ENCODE measurements around the gene NLGN1. TPM values are rescaled to one million over a fixed set of nuclear protein-coding genes. Genes with fewer than 3 reads are reported as not detected.

The NLGN1 gene
- total and polyA plus RNA-seq, 4 experiments from 2014 or later, result not detected

- no peaks in the 10 kb centered on the region for H3K27me3 Mint-ChIP-seq
- ChIA-PET POLR2A (ENCODE audit: partially characterized antibody) (no interaction called here), CTCF (ENCODE audit: partially characterized antibody) (no interaction called here)
- H3K4me3 ChIP-seq (ENCODE audit: low read length in 2 of 2), result no peak overlapping the region
- H3K36me3 Mint-ChIP-seq, result no peaks in the 10 kb centered on the region
- H3K4me1 Mint-ChIP-seq, result no peaks in the 10 kb centered on the region
- H3K36me3 ChIP-seq (ENCODE audit: insufficient read depth, low read length), result no peaks in the 10 kb centered on the region
- H3K27ac ChIP-seq (ENCODE audit: low read depth, low read length), result no peak overlapping the region
- no peaks in the 10 kb centered on the region for H3K9me3 ChIP-seq (ENCODE audit: control insufficient read depth in 1 of 2, low read length in 2 of 2)
- no peak overlapping the region for H3K27ac Mint-ChIP-seq
- DNase-seq, result no peak
- peaks cover 0 to 4% (median 0%) of the 10 kb centered on the region in 8 donors for H3K9me3 Mint-ChIP-seq
- H3K27me3 ChIP-seq (ENCODE audit: insufficient read depth, low read length), result no peaks in the 10 kb centered on the region
- no peaks in the 10 kb centered on the region for H3K4me1 ChIP-seq (ENCODE audit: insufficient read depth, low read length)
- intact Hi-C loops (cut with micrococcal nuclease), result no loop called here
- H3K4me3 Mint-ChIP-seq, result no peak overlapping the region
These were observed 522.8 kb downstream of the NLGN1 start for GRCh38 chr3:173920386-173920785.

- H3K27me3 ChIP-seq (ENCODE audit: insufficient read depth, low read length), result no peaks in the 10 kb centered on the region
- H3K27ac ChIP-seq (ENCODE audit: low read depth, low read length), result no peak overlapping the region
- Mint-ChIP-seq H3K27ac (no peak overlapping the region), H3K36me3 (no peaks in the 10 kb centered on the region), H3K9me3 (peaks cover 0 to 4% (median 0%) of the 10 kb centered on the region in 8 donors), H3K27me3 (no peaks in the 10 kb centered on the region), H3K4me1 (no peaks in the 10 kb centered on the region), H3K4me3 (no peak overlapping the region)
- H3K9me3 ChIP-seq (ENCODE audit: control insufficient read depth in 1 of 2, low read length in 2 of 2), result no peaks in the 10 kb centered on the region
- DNase-seq, result no peak
- no peaks in the 10 kb centered on the region for H3K36me3 ChIP-seq (ENCODE audit: insufficient read depth, low read length)
- ChIA-PET POLR2A (ENCODE audit: partially characterized antibody) (no interaction called here), CTCF (ENCODE audit: partially characterized antibody) (no interaction called here)
- intact Hi-C loops (cut with micrococcal nuclease), result no loop called here
- no peaks in the 10 kb centered on the region for H3K4me1 ChIP-seq (ENCODE audit: insufficient read depth, low read length)
- no peak overlapping the region for H3K4me3 ChIP-seq (ENCODE audit: low read length in 2 of 2)
These were observed 524.2 kb downstream of the NLGN1 start for GRCh38 chr3:173921732-173922131.

DNA sequence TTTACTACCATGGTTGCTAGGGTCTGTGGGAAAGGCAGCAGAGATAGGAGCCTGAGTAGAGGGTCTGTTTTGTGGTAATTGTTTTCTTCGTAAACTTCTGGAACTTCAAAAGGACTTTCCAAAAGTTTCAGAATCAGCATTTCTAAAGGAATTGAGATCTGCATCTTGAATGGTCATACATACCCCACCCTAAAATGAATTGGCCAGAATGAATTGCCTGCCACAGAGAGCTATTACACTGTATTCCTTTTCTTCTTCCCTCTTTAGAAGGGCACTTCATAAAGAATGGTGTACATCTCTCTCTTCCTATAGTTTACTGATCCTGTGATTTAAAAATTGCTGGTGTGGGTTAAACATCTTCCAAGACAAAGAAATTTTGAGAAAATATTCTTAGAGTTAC lies 525.7 kb downstream of the NLGN1 start:
- POLR2A ChIA-PET (ENCODE audit: partially characterized antibody), result no interaction called here
- DNase-seq, result no peak
- H3K36me3 ChIP-seq (ENCODE audit: insufficient read depth, low read length), result no peaks in the 10 kb centered on the region
- H3K27me3 ChIP-seq (ENCODE audit: insufficient read depth, low read length), result no peaks in the 10 kb centered on the region
- intact Hi-C loops (cut with micrococcal nuclease), result no loop called here
- Mint-ChIP-seq H3K27ac (no peak overlapping the region), H3K9me3 (peaks cover 0 to 3% (median 0%) of the 10 kb centered on the region in 8 donors), H3K4me1 (no peaks in the 10 kb centered on the region), H3K27me3 (no peaks in the 10 kb centered on the region), H3K36me3 (no peaks in the 10 kb centered on the region), H3K4me3 (no peak overlapping the region)
- H3K4me1 ChIP-seq (ENCODE audit: insufficient read depth, low read length), result no peaks in the 10 kb centered on the region
- CTCF ChIA-PET (ENCODE audit: partially characterized antibody), result no interaction called here
- H3K9me3 ChIP-seq (ENCODE audit: control insufficient read depth in 1 of 2, low read length in 2 of 2), result no peaks in the 10 kb centered on the region
- no peak overlapping the region for H3K4me3 ChIP-seq (ENCODE audit: low read length in 2 of 2)
- H3K27ac ChIP-seq (ENCODE audit: low read depth, low read length), result no peak overlapping the region

DNA sequence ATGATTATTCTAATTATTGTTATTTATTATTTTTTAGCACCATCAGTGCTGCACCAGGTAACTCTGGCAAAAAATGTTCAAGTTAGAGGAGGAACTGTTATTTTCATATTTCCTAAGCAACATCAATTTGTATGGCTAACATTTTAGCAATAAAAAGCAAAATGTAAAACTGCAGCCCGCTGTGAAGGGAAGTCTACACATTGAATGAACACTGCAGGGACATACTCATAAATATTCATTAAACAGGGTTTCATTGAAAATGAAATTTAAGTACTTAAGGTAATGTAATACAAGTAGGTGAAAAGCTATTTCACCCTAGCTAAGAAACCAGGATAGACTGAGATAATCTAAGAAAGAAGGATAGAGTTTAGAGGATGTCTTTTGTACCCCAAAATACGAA lies 532.7 kb downstream of the NLGN1 start:
- Histone ChIP-seq H3K4me3 (ENCODE audit: low read length in 2 of 2) (no peak overlapping the region), H3K36me3 (ENCODE audit: insufficient read depth, low read length) (no peaks in the 10 kb centered on the region), H3K27ac (ENCODE audit: low read depth, low read length) (no peak overlapping the region), H3K9me3 (ENCODE audit: control insufficient read depth in 1 of 2, low read length in 2 of 2) (no peaks in the 10 kb centered on the region), H3K27me3 (ENCODE audit: insufficient read depth, low read length) (no peaks in the 10 kb centered on the region), H3K4me1 (ENCODE audit: insufficient read depth, low read length) (no peaks in the 10 kb centered on the region)
- no peak for DNase-seq
- ChIA-PET POLR2A (ENCODE audit: partially characterized antibody) (no interaction called here), CTCF (ENCODE audit: partially characterized antibody) (interaction anchor here (1.2 kb wide), 1 partner anchor 90 kb away, joined by 4 read pairs; no protein-coding TSS in a partner anchor)
- no peak overlapping the region for H3K27ac Mint-ChIP-seq
- intact Hi-C loops (cut with micrococcal nuclease), result no loop called here
- peaks cover 0 to 4% (median 0%) of the 10 kb centered on the region in 8 donors for H3K9me3 Mint-ChIP-seq
- no peaks in the 10 kb centered on the region for H3K4me1 Mint-ChIP-seq
- no peak overlapping the region for H3K4me3 Mint-ChIP-seq
- no peaks in the 10 kb centered on the region for H3K27me3 Mint-ChIP-seq
- no peaks in the 10 kb centered on the region for H3K36me3 Mint-ChIP-seq

DNA sequence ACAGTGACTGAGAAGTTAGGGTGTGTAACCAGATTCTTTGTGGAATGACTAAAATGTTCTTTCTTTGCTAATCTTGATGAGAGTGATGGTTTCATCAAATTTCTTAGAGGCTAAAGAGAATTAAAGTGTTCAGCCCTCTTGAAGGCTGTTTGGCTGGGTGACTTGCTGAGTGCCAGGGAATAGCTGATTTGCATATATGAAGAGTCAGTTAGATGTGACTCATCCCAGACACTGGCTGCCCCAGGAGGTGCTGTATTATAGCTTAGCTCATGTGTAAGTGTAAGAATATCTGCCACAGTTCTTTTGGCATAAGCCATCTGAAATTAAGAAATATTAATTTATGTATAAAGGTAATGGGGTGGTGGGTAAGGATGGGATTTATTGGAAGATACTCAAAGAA lies 535.1 kb downstream of the NLGN1 start:
- no peak overlapping the region for H3K4me3 ChIP-seq (ENCODE audit: low read length in 2 of 2)
- H3K27ac Mint-ChIP-seq, result no peak overlapping the region
- H3K27ac ChIP-seq (ENCODE audit: low read depth, low read length), result no peak overlapping the region
- POLR2A ChIA-PET (ENCODE audit: partially characterized antibody), result no interaction called here
- DNase-seq, result no peak
- no peaks in the 10 kb centered on the region for H3K4me1 ChIP-seq (ENCODE audit: insufficient read depth, low read length)
- H3K4me1 Mint-ChIP-seq, result no peaks in the 10 kb centered on the region
- H3K27me3 ChIP-seq (ENCODE audit: insufficient read depth, low read length), result no peaks in the 10 kb centered on the region
- no peaks in the 10 kb centered on the region for H3K36me3 ChIP-seq (ENCODE audit: insufficient read depth, low read length)
- no peaks in the 10 kb centered on the region for H3K27me3 Mint-ChIP-seq
- no peaks in the 10 kb centered on the region for H3K36me3 Mint-ChIP-seq
- CTCF ChIA-PET (ENCODE audit: partially characterized antibody), result no interaction called here
- intact Hi-C loops (cut with micrococcal nuclease), result no loop called here
- H3K4me3 Mint-ChIP-seq, result no peak overlapping the region
- H3K9me3 Mint-ChIP-seq, result peaks cover 0 to 4% (median 0%) of the 10 kb centered on the region in 8 donors
- H3K9me3 ChIP-seq (ENCODE audit: control insufficient read depth in 1 of 2, low read length in 2 of 2), result no peaks in the 10 kb centered on the region

DNA sequence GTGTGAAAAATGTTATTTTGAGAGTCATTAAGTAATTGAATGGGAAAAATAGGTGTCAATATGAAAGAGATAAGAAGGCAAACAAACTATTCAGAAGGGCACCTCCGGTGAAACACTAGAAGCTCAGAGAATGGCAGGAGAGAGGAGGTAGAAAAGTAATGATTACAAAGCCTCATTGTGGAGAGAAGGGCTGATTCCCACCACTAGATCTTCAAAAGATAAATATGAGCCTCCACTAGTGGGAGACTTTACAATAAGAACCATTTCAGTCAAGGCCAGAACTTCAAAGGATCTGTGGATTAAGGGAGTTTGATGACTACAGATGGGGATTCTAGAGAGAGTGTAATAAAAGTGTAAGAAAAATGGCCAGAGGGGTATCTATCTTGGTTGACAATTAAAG lies 535.6 kb downstream of the NLGN1 start:
- Mint-ChIP-seq H3K4me1 (no peaks in the 10 kb centered on the region), H3K27ac (no peak overlapping the region), H3K4me3 (no peak overlapping the region), H3K27me3 (no peaks in the 10 kb centered on the region), H3K36me3 (no peaks in the 10 kb centered on the region), H3K9me3 (peaks cover 0 to 4% (median 0%) of the 10 kb centered on the region in 8 donors)
- Histone ChIP-seq H3K27me3 (ENCODE audit: insufficient read depth, low read length) (no peaks in the 10 kb centered on the region), H3K36me3 (ENCODE audit: insufficient read depth, low read length) (no peaks in the 10 kb centered on the region), H3K27ac (ENCODE audit: low read depth, low read length) (no peak overlapping the region), H3K4me1 (ENCODE audit: insufficient read depth, low read length) (no peaks in the 10 kb centered on the region), H3K4me3 (ENCODE audit: low read length in 2 of 2) (no peak overlapping the region), H3K9me3 (ENCODE audit: control insufficient read depth in 1 of 2, low read length in 2 of 2) (no peaks in the 10 kb centered on the region)
- DNase-seq, result no peak
- intact Hi-C loops (cut with micrococcal nuclease), result no loop called here
- ChIA-PET POLR2A (ENCODE audit: partially characterized antibody) (no interaction called here), CTCF (ENCODE audit: partially characterized antibody) (no interaction called here)

GRCh38 chr3:173936316-173936715 lies 538.8 kb downstream of the NLGN1 start:
- no peak for DNase-seq
- intact Hi-C loops (cut with micrococcal nuclease), result no loop called here
- H3K9me3 Mint-ChIP-seq, result peaks cover 0 to 2% (median 0%) of the 10 kb centered on the region in 8 donors
- CTCF ChIA-PET (ENCODE audit: partially characterized antibody), result no interaction called here
- Histone ChIP-seq H3K27me3 (ENCODE audit: insufficient read depth, low read length) (no peaks in the 10 kb centered on the region), H3K27ac (ENCODE audit: low read depth, low read length) (no peak overlapping the region), H3K4me3 (ENCODE audit: low read length in 2 of 2) (no peak overlapping the region), H3K9me3 (ENCODE audit: control insufficient read depth in 1 of 2, low read length in 2 of 2) (no peaks in the 10 kb centered on the region), H3K36me3 (ENCODE audit: insufficient read depth, low read length) (no peaks in the 10 kb centered on the region), H3K4me1 (ENCODE audit: insufficient read depth, low read length) (no peaks in the 10 kb centered on the region)
- H3K27ac Mint-ChIP-seq, result no peak overlapping the region
- no peaks in the 10 kb centered on the region for H3K36me3 Mint-ChIP-seq
- POLR2A ChIA-PET (ENCODE audit: partially characterized antibody), result no interaction called here
- H3K27me3 Mint-ChIP-seq, result no peaks in the 10 kb centered on the region
- H3K4me3 Mint-ChIP-seq, result no peak overlapping the region
- no peaks in the 10 kb centered on the region for H3K4me1 Mint-ChIP-seq

DNA sequence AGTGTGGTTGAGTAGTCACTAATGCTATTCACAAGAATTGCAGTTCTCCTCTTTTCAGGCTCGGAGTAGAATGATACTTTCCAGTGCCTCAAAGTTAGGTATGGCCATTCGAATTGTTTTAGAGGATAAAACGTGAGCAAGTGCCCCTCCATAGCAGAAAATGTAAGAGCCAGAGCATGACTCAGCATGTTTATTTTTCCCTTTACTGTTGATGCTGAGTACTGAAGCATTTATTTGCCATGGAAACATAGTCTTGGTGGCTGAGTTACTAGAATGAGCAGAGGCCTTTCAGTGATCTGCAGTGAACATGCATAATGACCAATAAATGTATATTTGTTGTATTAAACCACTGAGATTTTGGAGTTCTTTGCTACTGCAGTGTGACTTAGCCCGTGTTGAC lies 540.6 kb downstream of the NLGN1 start:
- Histone ChIP-seq H3K4me1 (ENCODE audit: insufficient read depth, low read length) (no peaks in the 10 kb centered on the region), H3K4me3 (ENCODE audit: low read length in 2 of 2) (no peak overlapping the region), H3K9me3 (ENCODE audit: control insufficient read depth in 1 of 2, low read length in 2 of 2) (no peaks in the 10 kb centered on the region), H3K27me3 (ENCODE audit: insufficient read depth, low read length) (no peaks in the 10 kb centered on the region), H3K36me3 (ENCODE audit: insufficient read depth, low read length) (no peaks in the 10 kb centered on the region), H3K27ac (ENCODE audit: low read depth, low read length) (no peak overlapping the region)
- H3K27ac Mint-ChIP-seq, result no peak overlapping the region
- ChIA-PET POLR2A (ENCODE audit: partially characterized antibody) (no interaction called here), CTCF (ENCODE audit: partially characterized antibody) (no interaction called here)
- H3K36me3 Mint-ChIP-seq, result no peaks in the 10 kb centered on the region
- no peak overlapping the region for H3K4me3 Mint-ChIP-seq
- H3K9me3 Mint-ChIP-seq, result peaks cover 0 to 2% (median 0%) of the 10 kb centered on the region in 8 donors
- DNase-seq, result no peak
- H3K27me3 Mint-ChIP-seq, result no peaks in the 10 kb centered on the region
- no peaks in the 10 kb centered on the region for H3K4me1 Mint-ChIP-seq
- intact Hi-C loops (cut with micrococcal nuclease), result no loop called here
